CD1c-positive myeloid dendritic cell (primary cell): ENCODE data around the gene CLN6.

Source experiments
- DNase-seq: peaks from one replicate; pipeline ENCODE4 v3.0.0-alpha.2; 2016; ENCODE audit errors: extremely low spot score

Gene CLN6

GRCh38 chr15:68229386-68230156 is at the start of gene CLN6:
Gene CLN6 (minus strand): TSS chr15:68229728. CDS start chr15:68229584, 144 bp downstream.
- DNase-seq: peak; percentile 89

- peak; percentile 55 for DNase-seq
Observed at GRCh38 chr15:68278595-68279405, 49.3 kb upstream of the CLN6 start.

- DNase-seq: no peak
Observed at GRCh38 chr15:68278345-68278594, 48.7 kb upstream of the CLN6 start.

- DNase-seq: peak; percentile 94
Observed at GRCh38 chr15:68277603-68278344, 48.2 kb upstream of the CLN6 start, which contains the start of gene FEM1B. Gene FEM1B (plus strand): TSS chr15:68277745. CDS start chr15:68278418, 673 bp downstream.

- peak; percentile 68 for DNase-seq
Observed at GRCh38 chr15:68277131-68277602, 47.6 kb upstream of the CLN6 start.

- no peak for DNase-seq
Observed at GRCh38 chr15:68276668-68277067, 47.1 kb upstream of the CLN6 start.

GRCh38 chr15:68275165-68275746 is 45.7 kb upstream of the CLN6 start:
- no peak for DNase-seq

GRCh38 chr15:68274201-68274848 is 44.8 kb upstream of the CLN6 start:
- no peak for DNase-seq

GRCh38 chr15:68272721-68273271 is 43.3 kb upstream of the CLN6 start:
- DNase-seq: no peak

- no peak for DNase-seq
Observed at GRCh38 chr15:68271854-68272471, 42.4 kb upstream of the CLN6 start.

- no peak for DNase-seq
Observed at GRCh38 chr15:68268405-68268804, 38.9 kb upstream of the CLN6 start.

GRCh38 chr15:68265674-68266073 is 36.1 kb upstream of the CLN6 start:
- DNase-seq: no peak

GRCh38 chr15:68265081-68265480 is 35.6 kb upstream of the CLN6 start:
- DNase-seq: no peak

- no peak for DNase-seq
Observed at GRCh38 chr15:68264282-68264681, 34.8 kb upstream of the CLN6 start.

GRCh38 chr15:68262514-68263356 is 33.2 kb upstream of the CLN6 start:
- no peak for DNase-seq

- DNase-seq: no peak
Observed at GRCh38 chr15:68261980-68262379, 32.5 kb upstream of the CLN6 start.

- no peak for DNase-seq
Observed at GRCh38 chr15:68261241-68261640, 31.7 kb upstream of the CLN6 start.

- DNase-seq: no peak
Observed at GRCh38 chr15:68259883-68260282, 30.4 kb upstream of the CLN6 start.

- DNase-seq: no peak
Observed at GRCh38 chr15:68258692-68259091, 29.2 kb upstream of the CLN6 start.
